Measurements from ENCODE around the gene NKAIN1.

Gene NKAIN1

GRCh38 chr1:31261916-31262315, 22.2 kb upstream of the NKAIN1 start:
- ChIA-PET CTCF (interaction anchor here (0.8 kb wide), 2 partner anchors 12 to 78 kb away, joined by 3 to 4 read pairs; no protein-coding TSS in a partner anchor), POLR2A (no interaction called here)
- Histone ChIP-seq H3K4me3 (ENCODE audit: low read depth, low read length) (no peak overlapping the region), H3K4me1 (ENCODE audit: control insufficient read depth, insufficient read depth, low read length) (no peaks in the 10 kb centered on the region), H3K36me3 (ENCODE audit: control insufficient read depth in 2 of 2, insufficient read depth in 1 of 2, low read length in 2 of 2) (peaks cover 38 to 88% of the 10 kb centered on the region in 2 experiments), H3K27ac (ENCODE audit: extremely low read depth, low read depth, low read length) (no peak overlapping the region), H3K9me3 (ENCODE audit: control insufficient read depth, insufficient read depth, low read depth, low read length) (no peaks in the 10 kb centered on the region)
- TF ChIP-seq, protein P1, sequence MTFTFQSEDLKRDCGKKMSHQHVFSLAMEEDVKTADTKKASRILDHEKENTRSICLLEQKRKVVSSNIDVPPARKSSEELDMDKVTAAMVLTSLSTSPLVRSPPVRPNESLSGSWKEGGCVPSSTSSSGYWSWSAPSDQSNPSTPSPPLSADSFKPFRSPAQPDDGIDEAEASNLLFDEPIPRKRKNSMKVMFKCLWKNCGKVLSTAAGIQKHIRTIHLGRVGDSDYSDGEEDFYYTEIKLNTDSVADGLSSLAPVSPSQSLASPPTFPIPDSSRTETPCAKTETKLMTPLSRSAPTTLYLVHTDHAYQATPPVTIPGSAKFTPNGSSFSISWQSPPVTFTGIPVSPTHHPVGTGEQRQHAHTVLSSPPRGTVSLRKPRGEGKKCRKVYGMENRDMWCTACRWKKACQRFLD (tag by site-specific recombination; IDR thresholded peaks at IDR 0.05): no peak
- TF ChIP-seq, protein P2, sequence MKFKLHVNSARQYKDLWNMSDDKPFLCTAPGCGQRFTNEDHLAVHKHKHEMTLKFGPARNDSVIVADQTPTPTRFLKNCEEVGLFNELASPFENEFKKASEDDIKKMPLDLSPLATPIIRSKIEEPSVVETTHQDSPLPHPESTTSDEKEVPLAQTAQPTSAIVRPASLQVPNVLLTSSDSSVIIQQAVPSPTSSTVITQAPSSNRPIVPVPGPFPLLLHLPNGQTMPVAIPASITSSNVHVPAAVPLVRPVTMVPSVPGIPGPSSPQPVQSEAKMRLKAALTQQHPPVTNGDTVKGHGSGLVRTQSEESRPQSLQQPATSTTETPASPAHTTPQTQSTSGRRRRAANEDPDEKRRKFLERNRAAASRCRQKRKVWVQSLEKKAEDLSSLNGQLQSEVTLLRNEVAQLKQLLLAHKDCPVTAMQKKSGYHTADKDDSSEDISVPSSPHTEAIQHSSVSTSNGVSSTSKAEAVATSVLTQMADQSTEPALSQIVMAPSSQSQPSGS (tag by site-specific recombination; IDR thresholded peaks at IDR 0.05; ENCODE audit: low read depth): no peak
- TF ChIP-seq ZNF837 (tag by site-specific recombination; IDR thresholded peaks at IDR 0.05) (no peak), SETDB1 (IDR thresholded peaks at IDR 0.05; ENCODE audit: insufficient read length, low read length) (no peak), ZNF302 (tag by site-specific recombination; IDR thresholded peaks at IDR 0.05; ENCODE audit: low read depth) (no peak), KLF16 (tag by site-specific recombination; IDR thresholded peaks at IDR 0.05) (no peak), ZNF132 (tag by site-specific recombination; IDR thresholded peaks at IDR 0.05; ENCODE audit: borderline replicate concordance) (no peak), HIC1 (tag by site-specific recombination; IDR thresholded peaks at IDR 0.05) (no peak), ZNF23 (tag by site-specific recombination; IDR thresholded peaks at IDR 0.05; ENCODE audit: borderline replicate concordance) (no peak)

DNA sequence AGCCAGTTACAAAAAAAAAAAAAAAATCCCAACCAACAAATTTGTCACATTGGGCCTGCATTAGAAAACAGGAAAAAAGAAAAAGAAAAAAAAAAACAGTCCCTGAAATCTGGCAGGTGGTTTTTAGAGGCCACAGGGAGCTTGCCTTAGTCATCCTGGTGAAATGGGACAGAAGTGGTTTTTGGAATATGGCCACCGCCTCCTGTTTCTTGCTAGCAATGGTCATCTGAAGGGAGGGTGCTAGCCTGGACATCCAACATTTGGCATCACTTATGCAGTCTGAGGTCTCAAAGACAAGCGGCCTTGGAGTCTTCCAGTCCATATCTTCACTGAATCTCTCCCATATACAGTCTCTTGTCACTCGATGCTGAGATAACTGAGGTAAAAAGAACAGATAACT, 20.1 kb upstream of the NKAIN1 start:
- no peaks in the 10 kb centered on the region for H3K4me1 ChIP-seq (ENCODE audit: control insufficient read depth, insufficient read depth, low read length)
- H3K36me3 ChIP-seq (ENCODE audit: control insufficient read depth in 2 of 2, insufficient read depth in 1 of 2, low read length in 2 of 2): peaks cover 26 to 74% of the 10 kb centered on the region in 2 experiments
- ChIA-PET CTCF (interaction anchor here (0.6 kb wide), 1 partner anchor 50 kb away, joined by 4 read pairs; no protein-coding TSS in a partner anchor), POLR2A (interaction anchor here (0.6 to 1.1 kb wide), 2 partner anchors 32 to 37 kb away, joined by 3 to 4 read pairs; partner anchors contain the start of genes SNRNP40 and ZCCHC17)
- TF ChIP-seq KLF1 (tag by site-specific recombination; IDR thresholded peaks at IDR 0.05) (no peak), ZBTB8A (tag by site-specific recombination; IDR thresholded peaks at IDR 0.05) (no peak), GLIS2 (tag by site-specific recombination; IDR thresholded peaks at IDR 0.05) (no peak), ZBTB20 (tag by site-specific recombination; IDR thresholded peaks at IDR 0.05) (no peak), ZNF571 (tag by site-specific recombination; IDR thresholded peaks at IDR 0.05) (no peak), MEIS1 (CRISPR knock-in tag; IDR thresholded peaks at IDR 0.05; ENCODE audit: borderline replicate concordance) (no peak), ZNF354C (tag by site-specific recombination; IDR thresholded peaks at IDR 0.05; ENCODE audit: borderline replicate concordance, low read depth) (no peak), ZNF146 (tag by site-specific recombination; IDR thresholded peaks at IDR 0.05) (no peak), ZNF843 (tag by site-specific recombination; IDR thresholded peaks at IDR 0.05) (no peak), ZNF596 (tag by site-specific recombination; IDR thresholded peaks at IDR 0.05) (no peak), ZNF768 (tag by site-specific recombination; IDR thresholded peaks at IDR 0.05) (no peak)
- no peak overlapping the region for H3K27ac ChIP-seq (ENCODE audit: extremely low read depth, low read depth, low read length)
- no peaks in the 10 kb centered on the region for H3K9me3 ChIP-seq (ENCODE audit: control insufficient read depth, insufficient read depth, low read depth, low read length)
- H3K4me3 ChIP-seq (ENCODE audit: low read depth, low read length): no peak overlapping the region

All from HEK293 (cell line).